Measurements from ENCODE around the gene HSPB7.
"Not testable (repeated sequence)": the region's sequence is repeated elsewhere in the genome, so short reads cannot be mapped to it uniquely, and the experiment has no call there.

The HSPB7 gene

GRCh38 chr1:16020878-16021277 is 3.0 kb upstream of the HSPB7 start:
- not testable (repeated sequence) for DNase-seq

- DNase-seq, result no peak
Measured at GRCh38 chr1:16020325-16020724, 2.5 kb upstream of the HSPB7 start.

- DNase-seq, result peak in 2 of 3 experiments; percentile 25 to 42
Measured at GRCh38 chr1:16019644-16020277, 1.9 kb upstream of the HSPB7 start.

- no peak for DNase-seq
Measured at GRCh38 chr1:16018749-16019643, 1.2 kb upstream of the HSPB7 start.

GRCh38 chr1:16018308-16018707 is 465 bp upstream of the HSPB7 start:
- no peak for DNase-seq

GRCh38 chr1:16017076-16017460 is 775 bp downstream of the HSPB7 start:
- DNase-seq, result no peak

GRCh38 chr1:16015960-16016901 is 1.6 kb downstream of the HSPB7 start:
- DNase-seq, result no peak

- no peak for DNase-seq
Measured at GRCh38 chr1:16015491-16015890, 2.4 kb downstream of the HSPB7 start.

- DNase-seq, result no peak
Measured at GRCh38 chr1:16014509-16015482, 3.0 kb downstream of the HSPB7 start.

GRCh38 chr1:16013908-16014258 is 4.0 kb downstream of the HSPB7 start:
- DNase-seq, result no peak

GRCh38 chr1:16013220-16013907 is 4.5 kb downstream of the HSPB7 start:
- DNase-seq, result peak in 2 of 3 experiments; percentile 70 to 72

- DNase-seq, result peak in 2 of 3 experiments; percentile 72 to 79
Measured at GRCh38 chr1:16012590-16013219, 5.1 kb downstream of the HSPB7 start.

- DNase-seq, result no peak
Measured at GRCh38 chr1:16011936-16012589, 5.8 kb downstream of the HSPB7 start.

GRCh38 chr1:16010837-16011236 is 7.0 kb downstream of the HSPB7 start:
- no peak for DNase-seq

- DNase-seq, result no peak
Measured at GRCh38 chr1:16009678-16010077, 8.2 kb downstream of the HSPB7 start.

GRCh38 chr1:16009030-16009460 is 8.8 kb downstream of the HSPB7 start:
- DNase-seq, result peak; percentile 61 to 87 (median 66)

GRCh38 chr1:16007671-16008341 is 10.0 kb downstream of the HSPB7 start:
- no peak for DNase-seq

GRCh38 chr1:16006552-16007485 is 11.0 kb downstream of the HSPB7 start:
- DNase-seq, result peak in 1 of 3 experiments; percentile 8

All from NCI-H1417 (cell line).